Activated T-helper 1 cell treated with anti-CD3 and anti-CD28 coated beads, Interleukin-2, amount 50 U/mL, for 16 hours (primary cell): ENCODE data around the gene KCNK6.
A peak's percentile ranks its signal among the peaks of the same experiment; 100 is the strongest.
"Not testable (repeated sequence)": the region's sequence is repeated elsewhere in the genome, so short reads cannot be mapped to it uniquely, and the experiment has no call there.

Source experiments
- DNase-seq, 2 donors: peaks; one replicate each; pipeline ENCODE4 v3.0.0-alpha.2; 2020; ENCODE audit warnings: low read depth in 1 of 2, low spot score in 1 of 2

Gene KCNK6

DNA sequence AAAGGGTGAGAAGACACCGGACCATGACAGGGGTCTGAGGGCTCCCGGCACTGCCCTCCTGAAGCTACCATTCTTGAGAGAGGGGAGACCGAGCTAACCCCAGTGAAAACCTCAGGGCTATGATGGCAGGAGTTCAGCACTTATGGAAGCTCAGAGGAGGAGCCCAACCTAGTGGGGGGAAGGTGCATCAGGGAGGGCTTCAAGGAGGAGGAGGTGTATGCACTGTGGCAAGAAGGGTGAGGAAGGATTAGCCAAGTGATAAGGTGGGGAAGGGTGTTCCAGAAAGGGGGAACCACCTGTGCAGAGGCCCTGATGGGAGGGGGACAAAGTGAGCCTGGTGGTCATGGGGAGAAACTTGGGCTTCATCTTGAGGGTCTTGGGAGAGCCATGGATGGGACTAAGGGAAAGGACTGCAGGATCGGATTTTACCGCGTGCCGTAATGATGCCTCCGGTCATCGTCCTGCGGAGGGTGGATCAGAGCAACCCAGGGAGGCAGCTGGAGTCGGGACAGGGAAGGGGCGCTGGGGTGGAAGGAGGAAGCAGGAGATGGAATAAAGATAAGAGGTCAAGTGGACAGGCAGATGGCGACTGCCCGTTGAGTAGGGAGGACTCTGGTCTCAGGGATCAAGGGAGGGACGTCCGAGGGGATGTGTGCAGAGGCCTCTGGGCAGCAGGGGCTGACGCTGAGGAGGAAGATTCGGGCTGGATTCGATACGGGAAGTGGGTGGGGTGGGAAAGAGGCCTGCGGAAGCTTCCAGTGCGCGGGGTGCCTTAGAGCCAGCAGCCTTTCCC is 41.4 kb downstream of the KCNK6 start:
- DNase-seq, result no peak

DNA sequence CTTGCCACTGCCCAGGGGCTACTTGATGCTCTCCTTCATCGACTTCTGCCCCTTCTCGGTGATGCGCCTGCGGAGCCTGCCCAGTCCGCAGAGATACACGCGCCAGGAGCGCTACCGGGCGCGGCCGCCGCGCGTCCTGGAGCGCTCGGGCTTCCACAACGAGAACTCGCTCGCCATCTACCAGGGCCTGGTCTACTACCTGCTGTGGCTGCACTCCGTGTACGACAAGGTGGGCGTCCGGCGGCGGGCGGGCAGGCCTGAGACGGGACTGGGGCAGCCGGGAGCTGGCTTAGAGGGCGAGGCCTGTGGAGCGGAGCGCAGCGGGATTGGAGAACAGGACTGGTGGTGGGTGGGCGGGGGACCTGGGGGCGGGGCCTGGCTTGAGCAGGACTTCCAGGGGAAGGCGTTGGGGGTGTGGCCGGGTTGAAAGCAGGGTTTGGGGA is 42.0 kb downstream of the KCNK6 start:
- peak; percentile 9 to 50 for DNase-seq

DNA sequence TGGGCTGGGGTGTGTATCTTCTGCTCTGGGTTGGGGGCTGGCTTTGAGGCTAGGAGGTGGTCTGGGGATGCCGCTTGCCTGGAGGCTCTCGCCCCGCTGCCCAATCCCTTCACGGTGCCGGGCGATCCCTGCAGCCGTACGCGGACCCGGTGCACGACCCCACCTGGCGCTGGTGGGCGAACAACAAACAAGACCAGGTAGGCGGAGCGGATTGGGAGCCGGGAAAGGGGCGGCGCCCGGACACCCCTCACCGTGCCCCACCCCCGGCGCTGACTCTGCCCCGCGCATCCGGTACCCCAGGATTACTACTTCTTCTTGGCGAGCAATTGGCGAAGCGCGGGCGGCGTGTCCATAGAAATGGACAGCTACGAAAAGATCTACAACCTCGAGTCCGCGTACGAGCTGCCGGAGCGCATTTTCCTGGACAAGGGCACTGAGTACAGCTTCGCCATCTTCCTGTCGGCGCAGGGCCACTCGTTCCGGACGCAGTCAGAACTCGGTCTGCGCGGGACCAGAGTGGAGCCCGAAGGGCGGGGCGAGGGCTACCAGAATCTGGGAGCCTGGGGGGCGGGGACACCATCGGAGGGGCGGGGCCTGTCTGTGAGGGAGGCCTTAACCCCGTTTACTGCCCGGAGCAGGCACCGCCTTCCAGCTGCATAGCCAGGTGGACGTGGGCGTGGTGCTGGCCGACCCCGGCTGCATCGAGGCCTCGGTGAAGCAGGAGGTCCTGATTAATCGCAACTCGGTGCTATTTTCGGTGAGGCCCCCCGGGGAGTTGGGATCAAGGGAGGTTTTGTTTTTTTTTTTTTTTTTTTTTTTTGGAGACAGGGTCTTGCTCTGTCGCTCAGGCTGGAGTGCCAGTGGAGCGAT is 42.7 kb downstream of the KCNK6 start:
- peak; percentile 43 to 46 for DNase-seq

DNA sequence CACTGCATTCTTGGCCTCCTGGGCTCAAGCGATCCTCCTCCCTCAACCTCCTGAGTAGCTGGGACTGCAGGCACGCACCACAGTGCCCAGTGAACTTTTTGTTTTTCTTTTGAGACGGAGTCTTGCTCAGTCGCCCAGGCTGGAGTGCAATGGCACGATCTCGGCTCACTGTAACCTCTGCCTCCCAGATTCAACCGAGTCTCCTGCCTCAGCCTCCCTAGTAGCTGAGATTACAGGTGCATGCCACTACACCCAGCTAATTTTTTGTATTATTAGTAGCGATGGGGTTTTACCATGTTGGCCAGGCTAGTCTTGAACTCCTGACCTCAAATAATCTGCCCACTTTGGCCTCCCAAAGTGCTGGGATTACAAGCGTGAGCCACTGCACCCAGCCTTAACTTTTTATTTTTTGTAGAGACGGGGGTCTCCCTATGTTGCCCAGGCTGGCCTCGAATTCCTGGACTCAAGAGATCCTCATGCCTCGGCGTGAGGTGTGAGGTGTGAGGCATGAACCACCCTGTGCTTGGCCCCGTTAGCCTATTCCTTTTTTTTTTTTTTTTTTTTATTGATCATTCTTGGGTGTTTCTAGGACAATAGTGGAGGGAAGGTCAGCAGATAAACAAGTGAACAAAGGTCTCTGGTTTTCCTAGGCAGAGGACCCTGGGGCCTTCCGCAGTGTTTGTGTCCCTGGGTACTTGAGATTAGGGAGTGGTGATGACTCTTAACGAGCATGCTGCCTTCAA is 43.5 kb downstream of the KCNK6 start:
- not testable (repeated sequence) for DNase-seq

DNA sequence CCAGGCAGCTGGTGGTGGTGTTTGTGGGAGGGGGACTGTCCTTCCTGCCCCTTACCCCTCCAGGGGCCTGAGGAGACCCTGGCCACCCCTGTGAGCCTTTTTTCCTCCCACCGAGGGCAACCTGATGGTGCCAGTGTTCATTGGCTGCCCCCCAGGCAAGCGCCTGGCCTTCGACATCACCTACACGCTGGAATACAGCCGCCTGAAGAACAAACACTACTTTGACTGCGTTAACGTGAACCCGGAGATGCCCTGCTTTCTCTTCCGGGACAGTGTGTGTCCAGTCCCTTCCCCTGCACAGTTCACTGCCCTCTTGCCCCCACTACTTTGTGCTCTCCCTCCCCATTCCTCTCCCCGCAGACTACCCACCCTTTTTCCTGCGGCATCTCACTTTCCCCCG is 47.4 kb downstream of the KCNK6 start:
- no peak for DNase-seq

DNA sequence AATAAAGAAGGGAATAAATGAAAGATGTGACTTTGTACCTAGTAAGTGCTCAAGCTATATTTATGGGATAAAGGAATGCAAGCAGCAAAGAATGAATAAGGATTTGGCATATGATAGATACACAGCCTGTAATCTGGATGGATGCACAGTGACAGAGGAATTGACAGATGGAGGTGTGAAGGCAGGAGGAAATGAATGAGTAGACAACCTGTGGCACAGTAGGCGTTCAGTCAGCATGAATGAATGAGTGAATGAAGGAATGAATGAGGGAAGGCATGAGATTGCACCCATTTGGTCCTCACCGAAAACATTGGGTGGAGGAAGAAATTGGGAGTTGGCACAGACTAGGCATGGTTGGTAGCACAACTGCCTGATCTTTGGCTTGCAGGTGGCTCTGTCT is 49.9 kb downstream of the KCNK6 start:
- no peak for DNase-seq

DNA sequence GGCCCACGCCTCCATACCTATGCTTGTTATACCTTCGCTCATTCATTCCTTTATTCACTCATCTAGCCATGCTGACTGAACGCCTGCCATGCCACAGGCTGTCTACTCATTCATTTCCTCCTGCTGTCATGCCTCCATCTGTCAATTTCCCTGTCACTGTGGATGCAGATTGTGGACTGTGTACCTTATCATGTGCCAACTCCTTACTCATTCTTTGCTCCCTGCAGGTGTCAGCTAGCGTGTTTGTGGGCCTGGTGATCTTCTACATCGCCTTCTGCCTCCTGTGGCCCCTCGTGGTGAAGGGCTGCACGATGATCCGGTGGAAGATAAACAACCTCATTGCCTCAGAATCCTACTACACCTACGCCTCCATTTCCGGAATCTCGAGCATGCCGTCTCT is 50.7 kb downstream of the KCNK6 start:
- no peak for DNase-seq

DNA sequence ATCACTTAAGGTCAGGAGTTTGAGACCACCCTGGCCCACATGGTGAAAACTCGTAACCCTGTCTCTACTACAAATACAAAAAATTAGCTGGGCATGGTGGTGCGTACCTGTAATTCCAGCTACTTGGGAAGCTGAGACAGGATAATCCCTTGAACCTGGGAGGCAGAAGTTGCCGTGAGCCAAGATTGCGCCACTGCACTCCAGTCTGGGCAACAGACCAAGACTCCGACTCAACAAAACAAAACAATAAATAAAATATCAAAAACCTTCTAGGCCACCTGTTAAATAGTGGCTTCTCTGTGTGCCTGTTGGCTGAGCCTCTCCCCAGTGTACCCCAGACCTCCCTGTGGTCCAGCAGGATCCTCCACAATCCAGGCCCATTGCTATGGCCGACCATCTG is 51.4 kb downstream of the KCNK6 start:
- no peak for DNase-seq

DNA sequence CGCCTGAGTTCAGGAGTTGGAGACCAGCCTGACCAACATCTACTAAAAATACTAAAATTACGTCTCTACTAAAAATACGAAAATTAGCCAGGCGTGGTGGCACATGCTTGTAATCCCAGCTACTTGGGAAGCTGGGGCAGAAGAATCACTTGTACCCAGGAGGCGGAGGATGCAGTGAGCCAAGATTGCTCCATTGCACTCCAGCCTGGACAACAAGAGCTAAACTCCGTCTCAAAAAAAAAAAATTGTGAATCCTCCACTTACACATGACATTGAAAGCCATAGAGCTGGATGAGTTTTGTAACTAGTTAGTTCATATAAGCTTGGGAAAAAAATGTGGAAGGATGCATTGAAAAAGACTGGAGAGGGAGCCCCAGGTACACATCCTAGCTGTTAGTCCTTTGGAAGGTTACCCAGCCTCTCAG is 54.3 kb downstream of the KCNK6 start:
- no peak for DNase-seq

DNA sequence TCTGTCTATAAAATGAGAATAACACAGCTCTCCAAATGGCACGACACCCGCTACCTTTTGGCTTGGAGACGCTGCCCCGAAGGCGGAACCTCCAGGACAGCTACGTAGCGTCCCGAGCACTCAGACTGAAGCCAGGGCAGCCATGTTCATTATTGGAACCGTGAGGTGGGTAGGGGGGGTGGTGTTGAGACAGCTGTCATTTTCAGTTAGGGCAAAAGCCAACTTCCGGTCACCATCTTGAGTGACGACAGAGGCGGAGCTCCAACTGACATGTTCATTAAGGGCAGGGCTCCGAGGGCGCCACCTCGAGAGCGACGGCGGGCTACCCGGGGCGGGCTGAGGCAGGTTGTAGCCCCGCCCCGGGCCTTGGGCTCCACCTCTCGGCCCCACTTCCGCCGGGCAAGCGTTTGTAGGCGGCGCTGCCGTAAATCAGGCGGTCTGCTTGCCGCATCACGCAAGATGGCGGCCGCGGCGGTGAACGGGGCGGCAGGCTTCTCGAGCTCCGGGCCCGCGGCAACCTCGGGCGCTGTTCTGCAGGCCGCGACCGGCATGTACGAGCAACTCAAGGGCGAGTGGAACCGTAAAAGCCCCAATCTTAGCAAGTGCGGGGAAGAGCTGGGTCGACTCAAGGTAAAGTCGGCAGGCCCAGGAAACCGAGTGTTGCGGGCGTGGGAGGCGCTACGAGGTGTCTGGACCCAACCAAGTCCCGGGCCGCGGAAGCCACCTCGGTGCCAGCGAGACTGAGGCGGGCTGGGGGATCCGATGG is 54.9 kb downstream of the KCNK6 start, which contains the start of gene PSMD8:
Gene PSMD8 (plus strand): TSS at position 240 of the 766 bp plus-strand sequence. CDS start 31 bp downstream, at position 271.
- peak; percentile 93 to 98 for DNase-seq

DNA sequence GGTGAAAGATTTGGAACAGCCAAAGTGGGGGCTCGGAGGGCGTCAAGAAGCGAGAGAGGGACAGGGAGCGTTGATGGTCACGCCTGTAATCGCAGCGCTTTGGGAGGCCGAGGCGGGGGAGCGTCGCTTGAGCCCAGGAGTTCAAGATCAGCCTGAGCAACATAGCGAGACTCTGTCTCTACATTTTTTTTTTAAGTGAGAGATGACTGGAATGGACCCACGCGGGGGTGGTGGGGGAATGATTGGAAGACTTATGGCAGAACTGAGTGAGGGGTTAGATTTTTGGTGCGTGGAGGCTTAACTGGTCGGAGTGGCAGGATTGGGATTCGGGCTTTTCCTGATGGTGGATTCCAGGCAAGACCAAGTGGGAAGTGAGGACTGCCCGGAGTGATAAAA is 55.5 kb downstream of the KCNK6 start:
- DNase-seq, result no peak

DNA sequence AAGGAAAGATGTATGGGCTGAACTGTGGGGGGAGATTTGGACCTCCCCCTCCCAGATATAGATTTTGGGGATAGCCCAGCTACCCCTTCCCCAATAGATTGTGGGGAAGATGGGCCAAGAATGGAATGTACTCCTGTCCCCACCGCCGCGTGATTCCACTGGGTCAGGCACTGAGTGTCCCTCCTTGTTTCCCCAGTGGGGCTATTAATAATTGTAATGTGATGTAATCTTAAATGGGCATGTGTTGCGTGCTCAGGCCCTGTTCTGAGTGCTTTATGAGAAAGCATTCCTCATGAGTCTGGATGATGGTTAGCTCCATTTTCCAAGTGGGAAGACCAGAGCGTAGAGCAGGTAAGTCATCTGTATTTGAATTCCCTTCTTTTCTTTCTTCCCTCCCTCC is 56.1 kb downstream of the KCNK6 start:
- DNase-seq, result no peak

DNA sequence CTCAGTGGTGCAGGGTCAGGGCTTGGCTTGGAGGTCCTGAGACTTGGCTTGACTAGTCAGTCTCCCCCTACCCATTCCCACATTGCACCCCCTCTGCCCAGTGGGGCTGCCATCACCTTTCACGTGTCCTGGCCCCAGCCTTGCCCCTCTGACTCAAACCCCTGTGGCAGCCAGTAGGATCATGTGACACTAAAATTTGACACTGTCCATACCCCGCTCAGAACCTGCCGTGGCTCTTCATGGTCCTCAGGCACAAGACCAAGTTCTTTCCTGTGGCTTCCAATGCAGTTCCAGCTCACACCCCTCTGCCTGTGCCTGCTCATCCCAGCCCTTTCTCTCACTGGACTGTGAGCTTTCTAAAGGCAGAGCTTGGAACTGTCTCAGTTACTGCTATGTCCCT is 56.9 kb downstream of the KCNK6 start:
- DNase-seq, result no peak

DNA sequence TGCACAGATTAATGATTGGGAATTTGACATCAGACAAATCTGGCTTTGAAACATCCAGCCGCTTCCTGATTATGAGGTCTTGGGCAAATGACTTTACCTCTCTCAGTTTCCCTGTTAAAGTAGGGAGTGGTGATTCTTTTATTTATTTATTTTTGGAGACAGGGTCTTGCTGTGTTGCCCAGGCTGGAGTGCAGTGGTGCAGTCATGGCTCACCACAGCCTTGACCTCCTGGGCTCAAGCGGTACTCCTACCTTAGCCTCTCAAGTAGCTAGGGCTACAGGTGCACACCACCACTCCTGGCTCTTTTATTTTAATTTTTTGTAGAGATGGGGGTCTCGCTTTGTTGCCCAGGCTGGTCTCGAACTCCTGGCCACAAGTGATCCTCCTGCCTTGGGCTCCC is 57.4 kb downstream of the KCNK6 start:
- no peak for DNase-seq

DNA sequence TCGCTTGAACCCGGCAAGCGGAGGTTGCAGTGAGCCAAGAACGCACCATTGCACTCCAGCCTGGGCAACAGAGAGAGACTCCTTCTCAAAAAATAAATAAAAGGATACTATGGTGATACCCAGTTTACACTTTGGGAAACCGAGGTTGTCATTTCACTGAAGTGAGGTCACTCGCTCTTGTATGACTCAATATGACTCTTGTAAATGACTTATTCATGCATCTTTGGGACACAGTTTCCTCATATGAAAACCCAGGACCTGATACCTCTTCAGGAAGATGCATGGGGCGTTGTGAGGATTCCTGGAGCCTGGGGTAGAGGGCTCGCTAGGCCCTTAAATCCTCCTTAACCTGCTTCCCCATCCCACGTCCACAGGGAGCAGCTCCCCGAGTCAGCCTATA is 59.2 kb downstream of the KCNK6 start:
- no peak for DNase-seq

DNA sequence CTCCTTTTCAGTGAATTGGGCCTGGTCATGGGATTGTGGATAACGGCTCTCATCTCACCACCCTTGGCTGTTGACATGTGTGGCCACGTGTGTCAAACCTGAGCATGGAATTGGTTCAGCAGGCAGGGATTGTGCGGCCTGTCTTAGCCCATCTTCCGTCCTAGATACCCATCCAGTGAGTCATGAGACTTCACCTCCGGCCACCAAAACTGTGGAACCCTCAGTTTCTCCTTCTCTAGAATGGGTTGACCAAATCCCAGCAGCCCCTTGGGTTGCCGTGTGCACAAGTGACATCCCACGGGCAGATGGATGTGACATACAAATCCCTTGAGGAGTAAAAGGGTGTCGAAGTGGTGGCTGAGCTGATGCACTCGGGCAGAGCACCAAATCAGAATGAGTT is 61.5 kb downstream of the KCNK6 start:
- no peak for DNase-seq
